Left lung (tissue), 10 donors: ENCODE measurements around the gene ICAM3. TPM values are rescaled to one million over a fixed set of nuclear protein-coding genes. Genes with fewer than 3 reads are reported as not detected.

Source experiments
- ATAC-seq: fragments of 200-7000 bp; cut with Tn5 transposase; one replicate; pipeline ENCODE4 v1.9.1; 2020; ENCODE audit warnings: moderate library complexity
- DNase-seq, 4 donors: peaks; one replicate each; pipeline ENCODE4 v3.0.0-alpha.2; 2013 to 2020
- H3K27ac ChIP-seq, 2 donors: fragments of 200-600 bp; sonication (generic) in 1 of 2; one replicate each; pipeline versions ENCODE4 v1.5.0 to v1.8.0; 2020 to 2021
- H3K27me3 ChIP-seq, 2 donors: fragments of 200-600 bp; sonication (generic) in 1 of 2; one replicate each; pipeline versions ENCODE4 v1.5.0 to v1.8.0; 2020 to 2021
- H3K36me3 ChIP-seq, 2 donors: fragments of 200-600 bp; sonication (generic) in 1 of 2; one replicate each; pipeline versions ENCODE4 v1.5.0 to v1.8.0; 2020 to 2021
- H3K4me1 ChIP-seq, 2 donors: fragments of 200-600 bp; one replicate each; pipeline ENCODE4 v1.8.0; 2021
- H3K4me3 ChIP-seq, 2 donors: fragments of 200-600 bp; sonication (generic) in 1 of 2; one replicate each; pipeline versions ENCODE4 v1.5.0 to v1.8.0; 2020 to 2021; ENCODE audit warnings: mild to moderate bottlenecking in 1 of 2
- H3K9me3 ChIP-seq, 2 donors: fragments of 200-600 bp; sonication (generic) in 1 of 2; one replicate each; pipeline versions ENCODE4 v1.5.0 to v1.8.0; 2020 to 2021
- CTCF ChIP-seq, 2 donors: fragments of 200-600 bp; sonication (generic) in 1 of 2; IDR thresholded peaks; one replicate each; pipeline versions ENCODE4 v1.5.0 to v1.8.0; 2021; ENCODE audit warnings: antibody characterized with exemption in 2 of 2
- intact Hi-C, 2 donors: fragments of 100-400 bp; cut with DNase I; formaldehyde crosslinking; loops; one replicate each; pipeline versions ENCODE4 v1.11.2 to v1.14.2; 2022
- polyA plus RNA-seq, 6 donors: library from polyadenylated mRNA; unstranded; fragments of 120-200 nt; gene quantifications; one replicate each; pipeline ENCODE4 v1.2.1, GENCODE V29; 2013; ENCODE audit not compliant: insufficient read length in 6 of 6
- total RNA-seq, 2 donors: library from RNA; stranded (reverse); fragmentation: NEBNext Ultra II Directional; extraction: Animal tissue kit (Norgen Biotek cat#: 25700); gene quantifications; one replicate each; pipeline ENCODE4 v1.2.1, GENCODE V29; 2021
- donor health status: DM: no; HTN: yes; CAD: no.
- donor health status: DM: no; HTN: no; CAD: no.

Gene ICAM3
- total and polyA plus RNA-seq, 8 donors = 8.8 to 44.8 (median 11.7) TPM

GRCh38 chr19:10286803-10287737, 52.4 kb downstream of the ICAM3 start, which contains the start of gene ICAM4:
Gene ICAM4 (plus strand): TSS chr19:10286955. CDS start chr19:10287013, 58 bp downstream.
- Histone ChIP-seq H3K4me1 (peaks cover 47 to 99% of the 10 kb centered on the region in 2 donors), H3K27ac (peak within 1 kb of the TSS; percentile 64 to 77), H3K36me3 (peaks cover 0 to 43% of the 10 kb centered on the region in 2 donors), H3K27me3 (peaks cover 9 to 49% of the 10 kb centered on the region in 2 donors), H3K4me3 (peak within 1 kb of the TSS in 1 of 2 donors; percentile 29), H3K9me3 (no peaks in the 10 kb centered on the region)
- DNase-seq (peak; percentile 85 to 96 (median 90)), ATAC-seq (peak; percentile 51)
- no peak for TF ChIP-seq CTCF (IDR thresholded peaks at IDR 0.05)
- intact Hi-C loops = no loop called here

- no peak for TF ChIP-seq CTCF (IDR thresholded peaks at IDR 0.05)
- no peak overlapping the region for H3K4me3 ChIP-seq
- intact Hi-C loops = no loop called here
- H3K27ac ChIP-seq = peak overlapping the region; percentile 64 to 77
- H3K4me1 ChIP-seq = peaks cover 32 to 95% of the 10 kb centered on the region in 2 donors
- ATAC-seq (no peak), DNase-seq (no peak)
- H3K27me3 ChIP-seq = peaks cover 0 to 32% of the 10 kb centered on the region in 2 donors
- no peaks in the 10 kb centered on the region for H3K9me3 ChIP-seq
- peaks cover 0 to 59% of the 10 kb centered on the region in 2 donors for H3K36me3 ChIP-seq
These were observed 54.0 kb downstream of the ICAM3 start for GRCh38 chr19:10285393-10285792.

- H3K4me3 ChIP-seq = no peak overlapping the region
- TF ChIP-seq CTCF (IDR thresholded peaks at IDR 0.05) = no peak
- H3K36me3 ChIP-seq = peaks cover 0 to 64% of the 10 kb centered on the region in 2 donors
- DNase-seq (no peak), ATAC-seq (no peak)
- H3K9me3 ChIP-seq = no peaks in the 10 kb centered on the region
- peaks cover 0 to 28% of the 10 kb centered on the region in 2 donors for H3K27me3 ChIP-seq
- H3K27ac ChIP-seq = peak overlapping the region; percentile 7 to 18
- intact Hi-C loops = no loop called here
- H3K4me1 ChIP-seq = peaks cover 27 to 95% of the 10 kb centered on the region in 2 donors
These were observed 54.5 kb downstream of the ICAM3 start for GRCh38 chr19:10284960-10285278.

- H3K9me3 ChIP-seq = no peaks in the 10 kb centered on the region
- peaks cover 0 to 21% of the 10 kb centered on the region in 2 donors for H3K27me3 ChIP-seq
- intact Hi-C loops = no loop called here
- H3K27ac ChIP-seq = peak overlapping the region; percentile 53 to 59
- TF ChIP-seq CTCF (IDR thresholded peaks at IDR 0.05) = no peak
- DNase-seq (no peak), ATAC-seq (no peak)
- peaks cover 0 to 70% of the 10 kb centered on the region in 2 donors for H3K36me3 ChIP-seq
- peaks cover 21 to 95% of the 10 kb centered on the region in 2 donors for H3K4me1 ChIP-seq
- H3K4me3 ChIP-seq = no peak overlapping the region
These were observed 55.1 kb downstream of the ICAM3 start for GRCh38 chr19:10284065-10284959.

Other genes starting within 250 kb of the ICAM3 start
- gene ANGPTL6, start 236.9 kb downstream of the ICAM3 start, total RNA-seq = under 1 TPM; 0.38 to 0.68 TPM
- gene ANGPTL6, start 236.9 kb downstream of the ICAM3 start, polyA plus RNA-seq = 1 to 10 TPM; 1.4 to 3.1 (median 2.1) TPM
- 10 to 100 TPM; 23.4 to 49.8 TPM for gene PPAN, start 233.3 kb downstream of the ICAM3 start, total RNA-seq
- gene PPAN, start 233.3 kb downstream of the ICAM3 start, polyA plus RNA-seq = 10 to 100 TPM; 22.6 to 36.3 (median 28.5) TPM
- gene P2RY11, start 227.9 kb downstream of the ICAM3 start, total RNA-seq = 10 to 100 TPM in 1 of 2 donors, 1 to 10 TPM in 1; 8.4 to 24.4 TPM
- 10 to 100 TPM in 5 of 6 donors, 1 to 10 TPM in 1; 9.3 to 15.8 (median 12.9) TPM for gene P2RY11, start 227.9 kb downstream of the ICAM3 start, polyA plus RNA-seq
- 100 to 1,000 TPM; 162 to 166 TPM for gene EIF3G, start 219.7 kb downstream of the ICAM3 start, total RNA-seq
- gene EIF3G, start 219.7 kb downstream of the ICAM3 start, polyA plus RNA-seq = 100 to 1,000 TPM; 180 to 208 (median 191) TPM
- 100 to 1,000 TPM in 1 of 2 donors, 10 to 100 TPM in 1; 65.1 to 141 TPM for gene DNMT1, start 144.7 kb downstream of the ICAM3 start, total RNA-seq
- 100 to 1,000 TPM; 141 to 191 (median 148) TPM for gene DNMT1, start 144.7 kb downstream of the ICAM3 start, polyA plus RNA-seq
- 10 to 100 TPM; 25.6 to 40.3 TPM for gene S1PR2, start 108.3 kb downstream of the ICAM3 start, total RNA-seq
- 10 to 100 TPM; 36.8 to 47.6 (median 43.2) TPM for gene S1PR2, start 108.3 kb downstream of the ICAM3 start, polyA plus RNA-seq
- 10 to 100 TPM; 37.2 to 53.1 TPM for gene MRPL4, start 87.4 kb downstream of the ICAM3 start, total RNA-seq
- 10 to 100 TPM; 27.5 to 41.6 (median 34.6) TPM for gene MRPL4, start 87.4 kb downstream of the ICAM3 start, polyA plus RNA-seq
- 100 to 1,000 TPM; 149 to 497 TPM for gene ICAM1, start 68.5 kb downstream of the ICAM3 start, total RNA-seq
- gene ICAM1, start 68.5 kb downstream of the ICAM3 start, polyA plus RNA-seq = 10 to 100 TPM; 15.4 to 24.5 (median 17.4) TPM
- gene ICAM4, start 52.7 kb downstream of the ICAM3 start, total RNA-seq = 10 to 100 TPM in 1 of 2 donors, 1 to 10 TPM in 1; 4.5 to 17.9 TPM
- gene ICAM4, start 52.7 kb downstream of the ICAM3 start, polyA plus RNA-seq = 10 to 100 TPM in 5 of 6 donors, 1 to 10 TPM in 1; 9.4 to 25.3 (median 14.7) TPM
- 10 to 100 TPM; 10.2 to 25.7 TPM for gene ICAM5, start 49.7 kb downstream of the ICAM3 start, total RNA-seq
- gene ICAM5, start 49.7 kb downstream of the ICAM3 start, polyA plus RNA-seq = 10 to 100 TPM in 4 of 6 donors, 1 to 10 TPM in 2; 3.9 to 18.9 (median 11.4) TPM
- gene ZGLP1, start 29.8 kb downstream of the ICAM3 start, total RNA-seq = 1 to 10 TPM; 2.8 to 7.8 TPM
- gene ZGLP1, start 29.8 kb downstream of the ICAM3 start, polyA plus RNA-seq = 10 to 100 TPM in 2 of 6 donors, 1 to 10 TPM in 4; 5.6 to 11.9 (median 6.9) TPM
- 10 to 100 TPM; 19.8 to 25.4 TPM for gene FDX2, start 23.6 kb downstream of the ICAM3 start, total RNA-seq
- 10 to 100 TPM; 16.0 to 20.8 (median 19.3) TPM for gene FDX2, start 23.6 kb downstream of the ICAM3 start, polyA plus RNA-seq
- gene RAVER1, start 6.1 kb downstream of the ICAM3 start, total RNA-seq = 10 to 100 TPM; 30.9 to 38.7 TPM
- gene RAVER1, start 6.1 kb downstream of the ICAM3 start, polyA plus RNA-seq = 10 to 100 TPM; 21.6 to 39.0 (median 28.1) TPM
- gene TYK2, start 40.9 kb upstream of the ICAM3 start, total RNA-seq = 100 to 1,000 TPM; 133 to 175 TPM
- 100 to 1,000 TPM; 120 to 185 (median 151) TPM for gene TYK2, start 40.9 kb upstream of the ICAM3 start, polyA plus RNA-seq
- gene CDC37, start 63.9 kb upstream of the ICAM3 start, total RNA-seq = 100 to 1,000 TPM; 120 to 148 TPM
- gene CDC37, start 63.9 kb upstream of the ICAM3 start, polyA plus RNA-seq = 100 to 1,000 TPM; 158 to 198 (median 171) TPM
- 10 to 100 TPM; 21.4 to 21.6 TPM for gene PDE4A, start 80.9 kb upstream of the ICAM3 start, total RNA-seq
- gene PDE4A, start 80.9 kb upstream of the ICAM3 start, polyA plus RNA-seq = 10 to 100 TPM in 1 of 6 donors, 1 to 10 TPM in 5; 4.3 to 10.1 (median 8.0) TPM
- gene KEAP1, start 163.7 kb upstream of the ICAM3 start, total RNA-seq = 10 to 100 TPM; 56.0 to 82.2 TPM
- gene KEAP1, start 163.7 kb upstream of the ICAM3 start, polyA plus RNA-seq = 10 to 100 TPM; 61.4 to 81.3 (median 75.8) TPM
- gene S1PR5, start 177.8 kb upstream of the ICAM3 start, total RNA-seq = 1 to 10 TPM in 1 of 2 donors, under 1 TPM in 1; 0.92 to 1.8 TPM
- gene S1PR5, start 177.8 kb upstream of the ICAM3 start, polyA plus RNA-seq = under 1 TPM; 0.20 to 0.87 (median 0.59) TPM
- gene ATG4D, start 204.3 kb upstream of the ICAM3 start, total RNA-seq = 10 to 100 TPM; 25.0 to 27.4 TPM
- 10 to 100 TPM; 19.3 to 25.1 (median 21.8) TPM for gene ATG4D, start 204.3 kb upstream of the ICAM3 start, polyA plus RNA-seq
- 10 to 100 TPM; 18.6 to 20.2 TPM for gene KRI1, start 226.4 kb upstream of the ICAM3 start, total RNA-seq
- gene KRI1, start 226.4 kb upstream of the ICAM3 start, polyA plus RNA-seq = 10 to 100 TPM; 29.8 to 38.0 (median 35.6) TPM
- gene CDKN2D, start 229.4 kb upstream of the ICAM3 start, total RNA-seq = 10 to 100 TPM in 1 of 2 donors, 1 to 10 TPM in 1; 7.2 to 13.6 TPM
- gene CDKN2D, start 229.4 kb upstream of the ICAM3 start, polyA plus RNA-seq = 10 to 100 TPM in 3 of 6 donors, 1 to 10 TPM in 3; 9.0 to 15.7 (median 10.0) TPM
- gene AP1M2, start 247.7 kb upstream of the ICAM3 start, total RNA-seq = 10 to 100 TPM; 36.5 to 65.2 TPM
- 10 to 100 TPM; 31.6 to 39.9 (median 36.5) TPM for gene AP1M2, start 247.7 kb upstream of the ICAM3 start, polyA plus RNA-seq